Stimulated activated CD4-positive, alpha-beta T cell treated with anti-CD3 and anti-CD28 coated beads, TNF-alpha, amount 100 ng/mL, for 24 hours (primary cell): ENCODE measurements around the gene NEDD8.

Experiments used
- DNase-seq, 3 experiments: peaks; one replicate each; pipeline ENCODE4 v3.0.0-alpha.2; 2020; ENCODE audit warnings: low read depth in 3 of 3

Gene NEDD8

GRCh38 chr14:24232121-24232644, at the start of gene NEDD8:
NEDD8 (minus strand) TSS chr14:24232367; CDS start chr14:24232267, 100 bp downstream.
- DNase-seq: peak; percentile 82 to 90 (median 88)

GRCh38 chr14:24281636-24282035, 49.5 kb upstream of the NEDD8 start:
- DNase-seq: no peak

- DNase-seq: no peak
Measured at GRCh38 chr14:24280797-24281460, 48.8 kb upstream of the NEDD8 start.

GRCh38 chr14:24279301-24280186, 47.4 kb upstream of the NEDD8 start:
- peak in 2 of 3 experiments; percentile 39 to 61 for DNase-seq

- no peak for DNase-seq
Measured at GRCh38 chr14:24278424-24278823, 46.3 kb upstream of the NEDD8 start.

- DNase-seq: no peak
Measured at GRCh38 chr14:24277606-24278321, 45.6 kb upstream of the NEDD8 start.

GRCh38 chr14:24277071-24277470, 44.9 kb upstream of the NEDD8 start:
- no peak for DNase-seq

GRCh38 chr14:24274101-24274543, 42.0 kb upstream of the NEDD8 start:
- DNase-seq: peak; percentile 33 to 43 (median 41)

- no peak for DNase-seq
Measured at GRCh38 chr14:24273422-24273998, 41.3 kb upstream of the NEDD8 start.

- no peak for DNase-seq
Measured at GRCh38 chr14:24272467-24272866, 40.3 kb upstream of the NEDD8 start.

GRCh38 chr14:24271834-24272263, 39.7 kb upstream of the NEDD8 start:
- DNase-seq: no peak

GRCh38 chr14:24271134-24271833, 39.1 kb upstream of the NEDD8 start, which contains the start of gene RABGGTA:
RABGGTA (minus strand) TSS chr14:24271597; CDS start chr14:24271115, 482 bp downstream.
- DNase-seq: peak; percentile 78 to 83 (median 78)

GRCh38 chr14:24270537-24271133, 38.5 kb upstream of the NEDD8 start:
- DNase-seq: no peak

GRCh38 chr14:24269910-24270536, 37.9 kb upstream of the NEDD8 start:
- DNase-seq: no peak

- DNase-seq: no peak
Measured at GRCh38 chr14:24269368-24269767, 37.2 kb upstream of the NEDD8 start.

- no peak for DNase-seq
Measured at GRCh38 chr14:24268225-24268624, 36.1 kb upstream of the NEDD8 start.

- no peak for DNase-seq
Measured at GRCh38 chr14:24267516-24267915, 35.3 kb upstream of the NEDD8 start.

- DNase-seq: no peak
Measured at GRCh38 chr14:24266344-24267244, 34.4 kb upstream of the NEDD8 start.

GRCh38 chr14:24264298-24264697, 32.1 kb upstream of the NEDD8 start:
- DNase-seq: no peak
